Right hindlimb (tissue), 1 donor: ENCODE measurements around the gene ZNF549.
A peak's percentile ranks its signal among the peaks of the same experiment; 100 is the strongest.
"Not testable (repeated sequence)": the region's sequence is repeated elsewhere in the genome, so short reads cannot be mapped to it uniquely, and the experiment has no call there.

Experiments
- DNase-seq: peaks from one replicate; pipeline ENCODE4 v3.0.0-alpha.2; 2018

The ZNF549 gene

GRCh38 chr19:57527136-57527881, at the start of gene ZNF549:
TSS of gene ZNF549 (plus strand) at chr19:57527356. CDS start at chr19:57527574, 218 bp downstream.
- DNase-seq: peak; percentile 95

DNA sequence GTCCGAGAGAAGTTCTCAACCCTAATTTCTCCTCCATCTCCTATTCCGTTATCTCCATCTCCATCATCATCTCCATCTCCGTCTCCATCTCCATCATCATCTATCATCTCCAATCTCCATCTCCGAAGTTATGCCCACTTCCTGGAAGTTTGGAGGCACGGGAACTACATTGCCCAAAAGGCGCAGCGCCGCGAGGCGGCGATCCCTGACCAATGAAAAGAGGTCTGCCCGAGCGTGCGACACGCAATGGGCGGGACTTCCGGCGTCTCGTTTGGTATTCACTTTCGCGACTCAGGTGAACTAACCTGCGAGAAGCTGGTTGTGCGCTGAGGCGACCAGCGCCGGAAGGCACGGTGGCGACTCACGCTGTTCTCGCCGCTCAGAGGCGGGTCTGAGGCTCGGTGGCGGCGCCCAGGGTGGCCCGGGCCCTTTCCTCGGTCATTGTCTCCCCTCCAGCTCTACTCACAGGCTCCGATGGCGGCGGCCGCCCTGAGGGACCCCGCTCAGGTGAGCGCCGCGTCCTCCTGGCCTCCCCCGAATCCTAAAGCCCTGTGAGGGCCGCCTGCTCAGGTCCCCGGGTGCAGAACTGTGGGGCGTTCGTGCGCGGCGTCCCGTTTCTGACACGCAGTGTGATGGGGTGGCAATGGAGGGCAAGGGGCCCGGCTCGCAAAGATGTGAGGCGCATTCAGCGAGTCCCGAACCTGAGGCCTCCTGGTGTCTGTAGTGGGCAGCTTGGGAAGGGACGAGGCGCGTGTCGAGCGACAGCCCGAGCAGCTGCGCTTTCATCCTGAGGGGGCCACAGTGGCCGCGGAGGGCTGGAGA, 39.5 kb upstream of the ZNF549 start, which contains the start of gene ZNF419:
Gene ZNF419, plus strand, starts transcription at position 274 of the 822 bp plus-strand sequence. Its CDS starts 201 bp downstream, at position 475.
- DNase-seq: peak; percentile 94

- not testable (repeated sequence) for DNase-seq
These were observed 38.9 kb upstream of the ZNF549 start for GRCh38 chr19:57488299-57488644.

DNA sequence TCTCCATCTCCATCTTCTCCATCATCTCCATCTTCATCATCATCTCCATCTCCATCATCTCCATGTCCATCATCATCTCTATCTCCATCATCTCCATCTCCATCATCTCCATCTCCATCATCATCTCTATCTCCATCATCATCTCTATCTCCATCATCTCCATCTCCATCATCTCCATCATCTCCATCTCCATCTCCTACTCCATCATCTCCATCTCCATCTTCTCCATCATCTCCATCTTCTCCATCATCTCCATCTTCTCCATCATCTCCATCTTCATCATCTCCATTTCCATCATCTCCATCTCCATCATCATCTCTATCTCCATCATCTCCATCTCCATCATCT, 27.9 kb upstream of the ZNF549 start:
- DNase-seq: not testable (repeated sequence)

DNA sequence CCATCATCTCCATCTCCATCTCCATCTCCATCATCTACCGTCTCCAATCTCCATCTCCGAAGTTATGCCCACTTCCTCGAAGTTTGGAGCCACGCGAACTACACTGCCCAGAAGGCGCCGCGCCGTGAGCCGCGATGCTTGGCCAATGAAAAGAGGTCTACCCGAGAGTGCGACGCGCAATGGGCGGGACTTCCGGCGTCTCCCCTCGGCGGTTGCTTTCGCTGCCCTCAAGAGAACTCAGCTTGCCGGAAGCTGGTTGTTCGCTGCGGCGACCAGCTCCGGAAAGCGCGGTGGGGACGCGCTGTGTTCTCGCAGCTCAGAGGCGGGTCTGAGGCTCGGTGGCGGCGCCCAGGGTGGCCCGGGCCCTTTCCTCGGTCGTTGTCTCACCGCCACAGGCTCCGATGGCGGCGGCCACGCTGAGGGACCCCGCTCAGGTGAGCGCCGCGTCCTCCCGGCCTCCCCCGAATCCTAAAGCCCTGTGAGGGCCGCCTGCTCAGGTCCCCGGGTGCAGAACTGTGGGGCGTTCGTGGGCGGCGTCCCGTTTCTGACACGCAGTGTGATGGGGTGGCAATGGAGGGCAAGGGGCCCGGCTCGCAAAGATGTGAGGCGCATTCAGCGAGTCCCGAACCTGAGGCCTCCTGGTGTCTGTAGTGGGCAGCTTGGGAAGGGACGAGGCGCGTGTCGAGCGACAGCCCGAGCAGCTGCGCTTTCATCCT, 27.3 kb upstream of the ZNF549 start, which contains the start of gene ZNF773:
Gene ZNF773, plus strand, starts transcription at position 259 of the 716 bp plus-strand sequence. Its CDS starts 143 bp downstream, at position 402.
- DNase-seq: peak; percentile 96

- DNase-seq: not testable (repeated sequence)
These were observed 26.8 kb upstream of the ZNF549 start for GRCh38 chr19:57500400-57500799.

GRCh38 chr19:57506163-57506562, 21.0 kb upstream of the ZNF549 start:
- no peak for DNase-seq

DNA sequence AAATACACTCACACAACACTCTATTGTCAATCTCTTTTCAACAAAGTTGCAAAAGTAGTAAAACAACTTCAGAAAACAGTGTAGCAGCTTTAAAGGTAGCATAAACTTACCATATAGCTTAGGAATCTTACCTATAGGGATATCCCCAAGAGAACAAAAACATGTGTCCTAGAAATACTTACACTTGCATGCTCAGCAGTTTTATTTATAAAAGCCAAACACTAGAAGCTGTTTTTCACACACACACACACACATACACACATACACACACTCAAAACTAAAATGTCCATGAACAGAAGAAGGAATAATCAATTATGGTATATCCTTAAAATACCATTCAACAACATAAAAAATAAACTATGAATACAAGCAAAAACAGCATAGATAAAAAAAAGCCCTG, 15.7 kb upstream of the ZNF549 start:
- DNase-seq: no peak

GRCh38 chr19:57512845-57513244, 14.3 kb upstream of the ZNF549 start:
- no peak for DNase-seq

DNA sequence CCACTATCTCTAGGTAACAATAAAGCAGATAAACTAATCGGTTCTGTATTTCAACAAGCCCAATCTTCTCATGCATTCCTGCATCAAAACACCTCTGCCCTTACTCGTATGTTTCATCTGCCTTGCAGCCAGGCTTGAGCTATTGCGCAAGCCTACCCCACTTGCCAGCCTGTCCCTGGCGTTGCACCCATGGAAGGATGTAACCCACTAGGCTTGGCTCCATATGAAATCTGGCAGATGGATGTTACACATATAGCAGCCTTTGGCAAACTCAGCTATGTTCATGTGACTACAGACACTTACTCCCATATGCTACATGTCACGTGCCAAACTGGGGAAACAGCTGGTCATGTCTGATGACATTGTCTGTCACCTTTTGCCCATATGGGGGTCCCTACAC, 11.9 kb upstream of the ZNF549 start:
- DNase-seq: no peak

DNA sequence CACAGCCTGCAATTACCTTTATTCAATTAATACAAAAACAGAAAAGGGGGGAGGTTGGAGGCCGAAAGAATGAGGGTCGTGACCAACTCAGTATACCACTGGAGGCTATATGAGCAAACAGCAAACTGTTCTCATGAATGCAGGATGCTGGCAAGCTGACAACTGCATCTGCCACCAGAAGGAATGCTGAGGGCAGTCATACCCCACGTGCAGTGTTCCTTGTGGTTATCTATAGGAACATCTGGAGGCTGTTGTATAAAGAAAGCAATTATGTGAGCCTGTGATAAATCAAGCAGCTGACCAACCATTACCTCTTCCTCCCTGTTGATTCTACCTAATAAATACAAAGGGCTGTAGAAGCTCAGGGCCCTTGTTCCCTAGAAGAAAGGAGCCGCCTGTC, 9.1 kb upstream of the ZNF549 start:
- not testable (repeated sequence) for DNase-seq

DNA sequence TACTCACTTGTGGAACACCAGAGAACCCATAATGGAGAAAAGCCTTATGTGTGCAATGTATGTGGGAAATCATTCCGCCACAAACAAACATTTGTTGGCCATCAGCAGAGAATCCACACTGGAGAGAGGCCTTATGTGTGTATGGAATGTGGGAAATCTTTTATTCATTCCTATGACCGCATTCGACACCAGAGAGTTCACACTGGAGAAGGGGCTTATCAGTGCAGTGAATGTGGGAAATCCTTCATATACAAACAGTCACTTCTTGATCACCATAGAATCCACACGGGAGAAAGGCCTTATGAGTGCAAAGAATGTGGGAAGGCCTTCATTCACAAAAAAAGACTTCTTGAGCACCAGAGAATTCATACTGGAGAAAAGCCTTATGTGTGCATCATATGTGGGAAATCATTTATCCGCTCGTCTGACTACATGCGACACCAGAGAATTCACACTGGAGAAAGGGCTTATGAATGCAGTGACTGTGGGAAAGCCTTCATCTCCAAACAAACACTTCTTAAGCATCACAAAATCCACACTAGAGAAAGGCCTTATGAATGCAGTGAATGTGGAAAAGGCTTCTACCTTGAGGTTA, 10.9 kb downstream of the ZNF549 start:
- no peak for DNase-seq

GRCh38 chr19:57546513-57546912, 19.4 kb downstream of the ZNF549 start:
- DNase-seq: no peak

GRCh38 chr19:57552432-57552831, 25.3 kb downstream of the ZNF549 start:
- no peak for DNase-seq

- DNase-seq: no peak
These were observed 30.5 kb downstream of the ZNF549 start for GRCh38 chr19:57557659-57558058.

DNA sequence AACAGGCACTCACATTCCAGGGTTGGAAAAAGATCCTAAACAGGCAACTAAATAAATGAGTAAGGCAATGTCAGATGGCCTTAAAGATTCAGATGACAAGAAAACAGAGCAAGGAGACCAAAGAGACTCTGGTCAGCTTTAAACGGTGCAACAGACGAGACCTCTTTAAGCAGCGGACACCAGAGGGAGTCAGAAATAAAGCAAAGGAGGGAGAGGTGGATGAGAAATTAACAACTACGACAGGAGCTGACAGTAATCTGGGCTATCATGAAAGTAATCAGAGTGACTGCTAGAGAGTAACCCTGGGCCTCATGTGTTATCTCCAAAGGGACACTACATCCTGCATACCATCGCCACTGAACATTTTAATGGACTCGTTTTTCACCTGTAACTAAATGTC, 31.4 kb downstream of the ZNF549 start:
- no peak for DNase-seq

DNA sequence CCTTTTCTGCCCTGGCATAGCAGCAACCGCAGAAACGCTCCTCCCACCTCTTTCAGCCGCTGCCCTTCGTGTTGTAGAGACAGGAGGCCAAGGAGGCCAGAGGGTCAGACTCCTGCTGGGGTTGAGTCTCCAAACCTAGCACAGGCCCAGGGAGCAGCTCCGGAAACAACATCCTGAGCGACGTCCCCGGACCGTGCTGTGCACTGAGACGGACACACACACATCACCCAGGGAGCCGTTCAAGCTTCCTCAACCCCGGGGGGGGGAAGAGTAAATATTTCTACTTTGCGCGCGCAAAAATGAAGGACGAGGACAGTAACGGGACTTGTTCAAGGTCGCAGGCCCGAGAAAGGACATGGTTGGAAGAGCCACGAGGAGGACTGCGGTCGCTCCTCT, 31.9 kb downstream of the ZNF549 start:
- peak; percentile 25 for DNase-seq

DNA sequence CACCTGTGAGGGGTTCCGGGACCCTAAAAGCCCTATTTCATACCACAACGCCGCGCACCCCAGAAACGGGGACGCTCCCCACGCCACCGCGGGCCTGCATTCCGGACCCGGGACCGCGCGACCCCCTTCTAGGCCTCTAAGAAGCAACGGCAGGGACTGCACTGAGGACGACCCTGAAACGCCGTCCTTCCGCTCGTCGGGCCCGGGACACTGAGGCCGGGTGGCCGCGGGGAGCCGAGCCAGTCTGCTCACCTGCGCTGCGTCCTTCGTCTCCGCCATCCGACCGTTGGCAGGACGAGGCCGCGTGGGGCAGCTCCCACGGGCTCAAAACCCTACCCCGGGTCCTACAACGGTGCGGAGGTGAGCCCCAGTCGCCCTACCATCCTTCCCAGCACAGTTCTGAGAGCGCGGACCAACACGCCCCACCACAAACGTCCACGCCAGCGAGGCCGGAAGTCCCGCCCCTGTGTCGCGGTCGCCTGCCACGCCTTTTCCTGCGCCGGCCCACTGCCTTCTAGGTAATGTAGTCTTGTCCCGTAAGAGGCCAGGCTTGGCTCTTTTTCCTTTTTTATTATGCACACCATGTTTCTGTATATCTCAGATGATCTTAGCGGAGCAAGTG, 32.4 kb downstream of the ZNF549 start, which contains the start of gene ZNF550:
Gene ZNF550, minus strand, starts transcription at position 460 of the 622 bp plus-strand sequence. Its CDS starts 181 bp downstream, at position 279.
- DNase-seq: peak; percentile 94

DNA sequence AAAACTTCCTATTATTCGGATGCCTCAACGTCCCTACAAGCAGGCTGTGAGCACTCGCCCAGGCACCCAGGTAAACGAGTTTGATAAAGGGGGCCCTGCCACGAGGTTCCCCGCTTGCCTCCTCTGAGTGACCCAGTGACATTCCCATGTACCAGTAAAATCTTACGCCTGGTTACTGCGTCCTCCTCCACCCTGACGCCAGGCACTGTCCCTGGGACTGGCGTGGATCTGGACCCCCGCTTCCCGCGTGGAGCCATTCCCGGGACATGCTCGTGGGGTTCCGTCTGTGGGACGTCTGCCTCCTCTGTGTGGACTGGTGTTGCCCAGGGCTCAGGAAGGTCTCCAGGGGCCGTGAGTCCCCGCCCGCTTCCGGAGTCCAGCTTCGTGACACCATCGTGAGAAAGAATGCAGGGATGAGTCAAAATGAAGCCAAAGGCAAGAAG, 32.9 kb downstream of the ZNF549 start:
- DNase-seq: peak; percentile 30

GRCh38 chr19:57563547-57563946, 36.4 kb downstream of the ZNF549 start:
- DNase-seq: no peak

GRCh38 chr19:57566396-57567265, 39.5 kb downstream of the ZNF549 start:
- DNase-seq: no peak
